Upper lobe of right lung (tissue), 1 donor: Measurements from ENCODE around the gene WFDC12. TPM values are rescaled to one million over a fixed set of nuclear protein-coding genes. Genes with fewer than 3 reads are reported as not detected.

ENCODE experiments used
- ATAC-seq: fragments of 200-7000 bp; cut with Tn5 transposase; one replicate; pipeline ENCODE4 v1.9.1; 2020; ENCODE audit warnings: mild to moderate bottlenecking, moderate library complexity
- DNase-seq: peaks from one replicate; pipeline ENCODE4 v3.0.0-alpha.2; 2020
- H3K27ac ChIP-seq: fragments of 200-600 bp; one replicate; pipeline ENCODE4 v1.8.0; 2022
- H3K27me3 ChIP-seq: fragments of 200-600 bp; one replicate; pipeline ENCODE4 v1.8.0; 2022; ENCODE audit warnings: mild to moderate bottlenecking
- H3K36me3 ChIP-seq: fragments of 200-600 bp; one replicate; pipeline ENCODE4 v1.8.0; 2022
- H3K4me1 ChIP-seq: fragments of 200-600 bp; one replicate; pipeline ENCODE4 v1.8.0; 2022
- H3K4me3 ChIP-seq: fragments of 200-600 bp; one replicate; pipeline ENCODE4 v1.8.0; 2022; ENCODE audit warnings: mild to moderate bottlenecking
- H3K9me3 ChIP-seq: fragments of 200-600 bp; one replicate; pipeline ENCODE4 v1.8.0; 2022
- intact Hi-C: fragments of 100-400 bp; cut with DNase I; formaldehyde crosslinking; loops from one replicate; pipeline ENCODE4 v1.11.0; 2022
- long read RNA-seq: library from polyadenylated mRNA; unstranded; transcript quantifications from one replicate; pipeline ENCODE4 v2.0.0, GENCODE V29; 2021
- total RNA-seq: library from RNA; stranded (reverse); fragmentation: NEBNext Ultra II Directional; extraction: Animal tissue kit (Norgen Biotek cat#: 25700); gene quantifications from one replicate; pipeline ENCODE4 v1.2.1, GENCODE V29; 2021
- TF ChIP-seq, protein P1 (sequence below): fragments of 200-600 bp; IDR thresholded peaks from one replicate; pipeline ENCODE4 v1.8.0; 2022; ENCODE audit warnings: antibody characterized with exemption
- donor health status: DM: no; HTN: yes; CAD: no; lungs with severe emphysema.

The WFDC12 gene, protein sequence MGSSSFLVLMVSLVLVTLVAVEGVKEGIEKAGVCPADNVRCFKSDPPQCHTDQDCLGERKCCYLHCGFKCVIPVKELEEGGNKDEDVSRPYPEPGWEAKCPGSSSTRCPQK
- total RNA-seq = 1.8 TPM
- long read RNA-seq = 0 reads

DNA sequence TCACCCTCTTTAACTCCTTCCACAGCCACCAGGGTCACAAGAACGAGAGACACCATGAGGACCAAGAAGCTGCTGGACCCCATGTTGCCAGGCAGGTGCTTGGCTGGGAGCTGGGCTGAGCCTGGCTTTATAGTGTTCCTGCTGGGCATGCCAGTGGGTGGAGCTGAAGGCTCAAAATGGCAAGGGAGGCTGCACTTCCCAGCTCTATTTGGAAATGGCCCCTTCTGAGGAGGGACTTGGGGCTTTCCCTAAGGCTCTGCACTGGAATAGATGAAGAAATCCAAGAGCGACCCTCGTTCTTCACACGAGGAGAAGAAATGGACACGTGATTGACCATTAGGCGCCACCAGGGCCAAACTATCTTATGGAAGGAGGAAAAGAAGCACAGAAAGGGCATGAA, at the start of gene WFDC12:
TSS of gene WFDC12 (minus strand) at position 101 of the 400 bp plus-strand sequence. CDS start at position 83, 18 bp downstream.
- TF ChIP-seq, protein P1, sequence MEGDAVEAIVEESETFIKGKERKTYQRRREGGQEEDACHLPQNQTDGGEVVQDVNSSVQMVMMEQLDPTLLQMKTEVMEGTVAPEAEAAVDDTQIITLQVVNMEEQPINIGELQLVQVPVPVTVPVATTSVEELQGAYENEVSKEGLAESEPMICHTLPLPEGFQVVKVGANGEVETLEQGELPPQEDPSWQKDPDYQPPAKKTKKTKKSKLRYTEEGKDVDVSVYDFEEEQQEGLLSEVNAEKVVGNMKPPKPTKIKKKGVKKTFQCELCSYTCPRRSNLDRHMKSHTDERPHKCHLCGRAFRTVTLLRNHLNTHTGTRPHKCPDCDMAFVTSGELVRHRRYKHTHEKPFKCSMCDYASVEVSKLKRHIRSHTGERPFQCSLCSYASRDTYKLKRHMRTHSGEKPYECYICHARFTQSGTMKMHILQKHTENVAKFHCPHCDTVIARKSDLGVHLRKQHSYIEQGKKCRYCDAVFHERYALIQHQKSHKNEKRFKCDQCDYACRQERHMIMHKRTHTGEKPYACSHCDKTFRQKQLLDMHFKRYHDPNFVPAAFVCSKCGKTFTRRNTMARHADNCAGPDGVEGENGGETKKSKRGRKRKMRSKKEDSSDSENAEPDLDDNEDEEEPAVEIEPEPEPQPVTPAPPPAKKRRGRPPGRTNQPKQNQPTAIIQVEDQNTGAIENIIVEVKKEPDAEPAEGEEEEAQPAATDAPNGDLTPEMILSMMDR = no peak
- intact Hi-C loops = no loop called here
- H3K9me3 ChIP-seq = no peaks in the 10 kb centered on the region
- no peak within 1 kb of the TSS for H3K27ac ChIP-seq
- no peaks in the 10 kb centered on the region for H3K36me3 ChIP-seq
- H3K4me3 ChIP-seq = no peak within 1 kb of the TSS
- H3K4me1 ChIP-seq = no peaks in the 10 kb centered on the region
- DNase-seq (no peak), ATAC-seq (no peak)
- H3K27me3 ChIP-seq = no peaks in the 10 kb centered on the region

DNA sequence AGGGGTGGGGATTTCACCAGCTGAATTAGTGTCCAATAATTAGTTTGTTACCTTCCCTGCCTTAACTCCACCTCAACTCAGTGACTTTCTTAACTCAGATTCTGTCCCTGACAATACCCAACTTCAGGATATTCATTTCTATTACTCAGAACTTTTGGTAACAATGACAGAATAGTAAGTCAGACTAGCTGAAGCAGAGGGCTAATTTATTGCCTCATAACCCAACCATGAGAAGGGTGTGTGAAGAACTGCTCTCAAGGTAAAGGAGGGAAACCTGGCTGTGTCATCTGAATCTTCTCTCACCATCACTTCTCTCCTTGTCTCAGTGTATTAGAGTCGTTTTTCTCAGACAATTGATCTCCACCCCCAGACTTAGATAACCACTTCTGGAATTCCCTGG, 49.3 kb upstream of the WFDC12 start:
- Histone ChIP-seq H3K27ac (no peak overlapping the region), H3K4me1 (no peaks in the 10 kb centered on the region), H3K27me3 (no peaks in the 10 kb centered on the region), H3K4me3 (no peak overlapping the region), H3K36me3 (no peaks in the 10 kb centered on the region), H3K9me3 (no peaks in the 10 kb centered on the region)
- intact Hi-C loops = no loop called here
- TF ChIP-seq, protein P1 = no peak
- no peak for ATAC-seq
- no peak for DNase-seq

- H3K9me3 ChIP-seq = no peaks in the 10 kb centered on the region
- intact Hi-C loops = no loop called here
- TF ChIP-seq, protein P1 = no peak
- no peak for DNase-seq
- H3K27ac ChIP-seq = no peak overlapping the region
- H3K4me1 ChIP-seq = no peaks in the 10 kb centered on the region
- ATAC-seq = no peak
- no peaks in the 10 kb centered on the region for H3K27me3 ChIP-seq
- H3K36me3 ChIP-seq = no peaks in the 10 kb centered on the region
- no peak overlapping the region for H3K4me3 ChIP-seq
Observed at GRCh38 chr20:45164906-45165305, 40.6 kb upstream of the WFDC12 start.

DNA sequence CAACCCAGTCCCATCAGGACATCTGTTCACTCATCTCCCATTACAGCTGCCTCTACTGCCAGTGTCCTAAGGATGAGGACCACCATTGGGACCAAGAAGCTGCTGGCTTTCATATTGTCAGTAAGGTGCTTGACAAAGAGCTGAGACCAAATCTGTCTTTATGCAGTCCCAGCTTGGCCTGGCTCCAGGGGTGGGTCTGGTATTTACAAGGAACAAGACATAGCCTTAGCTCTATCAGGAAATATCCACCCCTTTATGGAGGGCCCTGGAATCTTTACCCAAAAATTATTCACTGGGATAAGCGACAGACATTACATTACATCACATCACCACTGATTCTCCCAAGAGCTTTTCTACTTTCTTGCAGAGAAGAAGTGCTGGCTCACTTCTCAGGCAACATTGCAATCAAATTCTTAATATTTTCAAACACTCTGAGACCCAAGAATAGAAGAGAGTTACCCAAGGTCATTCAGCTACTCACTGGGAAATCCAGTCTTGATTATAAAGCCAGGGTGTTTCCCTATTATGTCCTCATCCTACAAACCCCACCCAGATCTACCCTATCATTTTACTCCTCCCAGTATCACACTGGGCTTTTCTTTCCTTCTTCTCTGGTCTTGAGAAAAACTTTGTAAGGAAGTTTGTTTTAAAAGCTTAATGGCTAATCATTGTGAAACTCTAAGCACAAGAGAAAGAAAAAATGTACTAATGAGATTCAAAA, 39.0 kb upstream of the WFDC12 start:
- H3K27ac ChIP-seq = no peak overlapping the region
- DNase-seq (no peak), ATAC-seq (no peak)
- no peak overlapping the region for H3K4me3 ChIP-seq
- H3K27me3 ChIP-seq = no peaks in the 10 kb centered on the region
- no peaks in the 10 kb centered on the region for H3K4me1 ChIP-seq
- H3K36me3 ChIP-seq = no peaks in the 10 kb centered on the region
- TF ChIP-seq, protein P1 = no peak
- H3K9me3 ChIP-seq = peaks cover 11% of the 10 kb centered on the region
- intact Hi-C loops = no loop called here

- DNase-seq (no peak), ATAC-seq (peak; percentile 37)
- intact Hi-C loops = no loop called here
- no peaks in the 10 kb centered on the region for H3K27me3 ChIP-seq
- H3K4me1 ChIP-seq = no peaks in the 10 kb centered on the region
- H3K27ac ChIP-seq = no peak overlapping the region
- TF ChIP-seq, protein P1 = no peak
- peaks cover 11% of the 10 kb centered on the region for H3K9me3 ChIP-seq
- no peaks in the 10 kb centered on the region for H3K36me3 ChIP-seq
- H3K4me3 ChIP-seq = no peak overlapping the region
Observed at GRCh38 chr20:45157962-45158361, 33.7 kb upstream of the WFDC12 start.
